ENCODE results near the gene NPR3. TPM values are rescaled to one million over a fixed set of nuclear protein-coding genes. Genes with fewer than 3 reads are reported as not detected.

Gene NPR3
- total RNA-seq, 1 donor from 2014 or later, result 81.0 TPM

DNA sequence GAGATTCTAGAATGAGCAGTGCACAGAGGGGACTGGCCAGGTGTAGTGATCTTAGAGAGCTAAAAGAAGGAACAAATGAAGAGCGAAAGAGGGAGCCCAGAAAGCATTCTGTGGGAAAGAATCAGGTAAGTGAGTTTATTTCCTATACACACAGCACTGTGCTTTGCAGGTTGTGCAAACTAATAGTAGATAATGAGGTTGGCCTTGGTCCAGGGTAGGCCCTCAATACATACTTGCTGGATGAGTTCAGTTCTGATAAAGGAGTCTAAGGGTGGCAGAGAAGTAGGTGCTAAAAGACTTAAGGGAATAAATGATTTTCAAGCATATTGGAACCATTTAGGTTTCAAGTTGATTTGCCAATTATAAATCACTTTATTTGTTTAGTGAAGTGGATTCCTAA is 122.0 kb downstream of the NPR3 start:
- Histone ChIP-seq H3K9me3 (replicated peaks) (no peaks in the 10 kb centered on the region), H3K27ac (replicated peaks) (no peak overlapping the region), H3K27me3 (ENCODE audit: low read depth) (no peaks in the 10 kb centered on the region), H3K4me3 (no peak overlapping the region), H3K4me1 (no peaks in the 10 kb centered on the region), H3K36me3 (no peaks in the 10 kb centered on the region)
- no peak for DNase-seq
- TF ChIP-seq, protein P1, sequence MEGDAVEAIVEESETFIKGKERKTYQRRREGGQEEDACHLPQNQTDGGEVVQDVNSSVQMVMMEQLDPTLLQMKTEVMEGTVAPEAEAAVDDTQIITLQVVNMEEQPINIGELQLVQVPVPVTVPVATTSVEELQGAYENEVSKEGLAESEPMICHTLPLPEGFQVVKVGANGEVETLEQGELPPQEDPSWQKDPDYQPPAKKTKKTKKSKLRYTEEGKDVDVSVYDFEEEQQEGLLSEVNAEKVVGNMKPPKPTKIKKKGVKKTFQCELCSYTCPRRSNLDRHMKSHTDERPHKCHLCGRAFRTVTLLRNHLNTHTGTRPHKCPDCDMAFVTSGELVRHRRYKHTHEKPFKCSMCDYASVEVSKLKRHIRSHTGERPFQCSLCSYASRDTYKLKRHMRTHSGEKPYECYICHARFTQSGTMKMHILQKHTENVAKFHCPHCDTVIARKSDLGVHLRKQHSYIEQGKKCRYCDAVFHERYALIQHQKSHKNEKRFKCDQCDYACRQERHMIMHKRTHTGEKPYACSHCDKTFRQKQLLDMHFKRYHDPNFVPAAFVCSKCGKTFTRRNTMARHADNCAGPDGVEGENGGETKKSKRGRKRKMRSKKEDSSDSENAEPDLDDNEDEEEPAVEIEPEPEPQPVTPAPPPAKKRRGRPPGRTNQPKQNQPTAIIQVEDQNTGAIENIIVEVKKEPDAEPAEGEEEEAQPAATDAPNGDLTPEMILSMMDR (IDR thresholded peaks at IDR 0.05; ENCODE audit: borderline replicate concordance), result no peak
- intact Hi-C loops (cut with micrococcal nuclease), result no loop called here

DNA sequence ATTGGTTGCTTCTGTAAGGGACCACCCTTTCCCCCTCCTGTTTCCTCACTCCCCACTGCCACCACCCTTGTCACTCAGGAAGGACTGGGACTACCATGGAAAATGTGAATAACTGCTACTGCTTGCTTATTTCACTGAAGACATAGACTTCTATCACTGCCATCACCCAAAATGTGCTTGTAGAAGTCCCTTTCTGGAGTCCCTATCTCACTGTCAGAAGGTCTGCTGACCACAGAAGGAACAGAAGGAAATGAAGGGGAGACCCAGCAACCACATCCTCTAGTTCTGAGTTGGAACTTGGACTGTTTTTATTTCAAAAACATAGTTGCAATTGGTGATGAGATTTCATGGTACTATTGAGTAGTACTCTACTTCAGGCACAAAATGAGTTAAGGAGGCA is 122.5 kb downstream of the NPR3 start:
- Histone ChIP-seq H3K4me3 (no peak overlapping the region), H3K27me3 (ENCODE audit: low read depth) (no peaks in the 10 kb centered on the region), H3K9me3 (replicated peaks) (no peaks in the 10 kb centered on the region), H3K27ac (replicated peaks) (no peak overlapping the region), H3K36me3 (no peaks in the 10 kb centered on the region), H3K4me1 (no peaks in the 10 kb centered on the region)
- DNase-seq, result no peak
- TF ChIP-seq, protein P1 (IDR thresholded peaks at IDR 0.05; ENCODE audit: borderline replicate concordance), result no peak
- intact Hi-C loops (cut with micrococcal nuclease), result no loop called here

GRCh38 chr5:32834251-32834650 is 123.1 kb downstream of the NPR3 start:
- H3K36me3 ChIP-seq, result no peaks in the 10 kb centered on the region
- no peak overlapping the region for H3K4me3 ChIP-seq
- H3K27ac ChIP-seq (replicated peaks), result no peak overlapping the region
- H3K9me3 ChIP-seq (replicated peaks), result no peaks in the 10 kb centered on the region
- no peaks in the 10 kb centered on the region for H3K27me3 ChIP-seq (ENCODE audit: low read depth)
- DNase-seq, result no peak
- H3K4me1 ChIP-seq, result no peaks in the 10 kb centered on the region
- intact Hi-C loops (cut with micrococcal nuclease), result no loop called here
- TF ChIP-seq, protein P1 (IDR thresholded peaks at IDR 0.05; ENCODE audit: borderline replicate concordance), result no peak

DNA sequence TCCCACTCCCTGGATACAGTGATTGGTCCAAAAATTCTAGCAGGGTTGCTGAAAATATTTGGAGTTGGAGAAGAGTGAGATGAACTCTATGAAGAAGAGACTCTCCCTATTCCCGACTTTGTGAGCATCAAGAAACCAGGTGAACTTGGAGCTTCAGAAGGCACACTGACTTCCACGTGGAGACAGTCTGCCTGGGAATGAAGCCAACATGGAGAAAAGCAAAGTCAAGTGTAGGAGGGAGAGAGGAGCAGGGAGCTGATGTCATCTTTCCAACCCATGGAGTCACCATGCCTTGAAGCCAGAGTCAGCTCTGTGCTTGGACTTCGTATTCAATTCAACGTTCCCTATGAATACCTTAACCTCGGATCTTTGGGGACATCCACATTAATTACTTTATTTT is 125.1 kb downstream of the NPR3 start:
- no peak overlapping the region for H3K27ac ChIP-seq (replicated peaks)
- no peak for DNase-seq
- intact Hi-C loops (cut with micrococcal nuclease), result no loop called here
- TF ChIP-seq, protein P1 (IDR thresholded peaks at IDR 0.05; ENCODE audit: borderline replicate concordance), result no peak
- H3K36me3 ChIP-seq, result no peaks in the 10 kb centered on the region
- H3K4me1 ChIP-seq, result no peaks in the 10 kb centered on the region
- H3K9me3 ChIP-seq (replicated peaks), result no peaks in the 10 kb centered on the region
- H3K4me3 ChIP-seq, result no peak overlapping the region
- no peaks in the 10 kb centered on the region for H3K27me3 ChIP-seq (ENCODE audit: low read depth)

- intact Hi-C loops (cut with micrococcal nuclease), result no loop called here
- Histone ChIP-seq H3K9me3 (replicated peaks) (no peaks in the 10 kb centered on the region), H3K27me3 (ENCODE audit: low read depth) (no peaks in the 10 kb centered on the region), H3K27ac (replicated peaks) (no peak overlapping the region), H3K36me3 (no peaks in the 10 kb centered on the region), H3K4me1 (no peaks in the 10 kb centered on the region), H3K4me3 (no peak overlapping the region)
- no peak for DNase-seq
- TF ChIP-seq, protein P1 (IDR thresholded peaks at IDR 0.05; ENCODE audit: borderline replicate concordance), result no peak
These were observed 126.1 kb downstream of the NPR3 start for GRCh38 chr5:32837211-32837610.

GRCh38 chr5:32839106-32839505 is 128.0 kb downstream of the NPR3 start:
- TF ChIP-seq, protein P1 (IDR thresholded peaks at IDR 0.05; ENCODE audit: borderline replicate concordance), result no peak
- Histone ChIP-seq H3K4me1 (no peaks in the 10 kb centered on the region), H3K27ac (replicated peaks) (no peak overlapping the region), H3K4me3 (no peak overlapping the region), H3K27me3 (ENCODE audit: low read depth) (no peaks in the 10 kb centered on the region), H3K9me3 (replicated peaks) (no peaks in the 10 kb centered on the region), H3K36me3 (no peaks in the 10 kb centered on the region)
- intact Hi-C loops (cut with micrococcal nuclease), result no loop called here
- no peak for DNase-seq
